Measurements from ENCODE around the gene HOMER3. TPM values are rescaled to one million over a fixed set of nuclear protein-coding genes. Genes with fewer than 3 reads are reported as not detected.
"Not testable (repeated sequence)": the region's sequence is repeated elsewhere in the genome, so short reads cannot be mapped to it uniquely, and the experiment has no call there.

Gene HOMER3
- total RNA-seq, 2 donors from 2014 or later: 21.9 to 29.5 TPM

- TF ChIP-seq CTCF (IDR thresholded peaks at IDR 0.05) (no peak), POLR2AphosphoS5 (IDR thresholded peaks at IDR 0.05) (no peak), POLR2A (IDR thresholded peaks at IDR 0.05) (no peak)
- no peaks in the 10 kb centered on the region for H3K36me3 ChIP-seq
- WGBS: 91% methylated on average over 4 of the region's 4 CpGs
- no peaks in the 10 kb centered on the region for H3K27me3 ChIP-seq (replicated peaks; ENCODE audit: insufficient read depth)
- DNase-seq (ENCODE audit: low spot score): no peak
- H3K4me1 ChIP-seq (replicated peaks): no peaks in the 10 kb centered on the region
- no peaks in the 10 kb centered on the region for H3K9me3 ChIP-seq
- H3K27ac ChIP-seq: no peak overlapping the region
- no peak overlapping the region for H3K4me3 ChIP-seq
- intact Hi-C loops (cut with DNase I): no loop called here
Observed at GRCh38 chr19:18960370-18960769, 19.4 kb upstream of the HOMER3 start.

GRCh38 chr19:18955042-18955441 is 14.0 kb upstream of the HOMER3 start:
- no peak overlapping the region for H3K27ac ChIP-seq
- no peaks in the 10 kb centered on the region for H3K9me3 ChIP-seq
- no peak overlapping the region for H3K4me3 ChIP-seq
- no peak for DNase-seq (ENCODE audit: low spot score)
- 94% methylated on average over 2 of the region's 2 CpGs for WGBS
- H3K4me1 ChIP-seq (replicated peaks): no peaks in the 10 kb centered on the region
- no peaks in the 10 kb centered on the region for H3K27me3 ChIP-seq (replicated peaks; ENCODE audit: insufficient read depth)
- TF ChIP-seq POLR2A (IDR thresholded peaks at IDR 0.05) (no peak), CTCF (IDR thresholded peaks at IDR 0.05) (no peak), POLR2AphosphoS5 (IDR thresholded peaks at IDR 0.05) (no peak)
- intact Hi-C loops (cut with DNase I): no loop called here
- H3K36me3 ChIP-seq: no peaks in the 10 kb centered on the region

- no peaks in the 10 kb centered on the region for H3K4me1 ChIP-seq (replicated peaks)
- H3K27me3 ChIP-seq (replicated peaks; ENCODE audit: insufficient read depth): no peaks in the 10 kb centered on the region
- H3K4me3 ChIP-seq: no peak overlapping the region
- intact Hi-C loops (cut with DNase I): no loop called here
- 96% methylated on average over 3 of the region's 3 CpGs for WGBS
- no peak for TF ChIP-seq CTCF (IDR thresholded peaks at IDR 0.05)
- no peak for TF ChIP-seq POLR2A (IDR thresholded peaks at IDR 0.05)
- no peak for TF ChIP-seq POLR2AphosphoS5 (IDR thresholded peaks at IDR 0.05)
- H3K36me3 ChIP-seq: no peaks in the 10 kb centered on the region
- no peak for DNase-seq (ENCODE audit: low spot score)
- H3K9me3 ChIP-seq: no peaks in the 10 kb centered on the region
- H3K27ac ChIP-seq: no peak overlapping the region
Observed at GRCh38 chr19:18954094-18954493, 13.1 kb upstream of the HOMER3 start.

- intact Hi-C loops (cut with DNase I); H3K9me3 ChIP-seq; H3K36me3 ChIP-seq; DNase-seq (ENCODE audit: low spot score); H3K27me3 ChIP-seq (replicated peaks; ENCODE audit: insufficient read depth); H3K4me3 ChIP-seq; H3K4me1 ChIP-seq (replicated peaks); H3K27ac ChIP-seq: not testable (repeated sequence)
- WGBS: 48% methylated on average over 17 of the region's 17 CpGs
Observed at GRCh38 chr19:18952364-18953003, 11.5 kb upstream of the HOMER3 start.

- intact Hi-C loops (cut with DNase I): no loop called here
- no peak for TF ChIP-seq CTCF (IDR thresholded peaks at IDR 0.05)
- TF ChIP-seq POLR2AphosphoS5 (IDR thresholded peaks at IDR 0.05): no peak
- TF ChIP-seq POLR2A (IDR thresholded peaks at IDR 0.05): no peak
- no peak for DNase-seq (ENCODE audit: low spot score)
- no peak overlapping the region for H3K4me3 ChIP-seq
- no peaks in the 10 kb centered on the region for H3K4me1 ChIP-seq (replicated peaks)
- WGBS: 91% methylated on average over 7 of the region's 7 CpGs
- H3K36me3 ChIP-seq: no peaks in the 10 kb centered on the region
- no peaks in the 10 kb centered on the region for H3K9me3 ChIP-seq
- no peaks in the 10 kb centered on the region for H3K27me3 ChIP-seq (replicated peaks; ENCODE audit: insufficient read depth)
- H3K27ac ChIP-seq: no peak overlapping the region
Observed at GRCh38 chr19:18951721-18952281, 10.8 kb upstream of the HOMER3 start.
